Activated T-cell treated with anti-CD3 and anti-CD28 coated beads for 1 hour (primary cell): Measurements from ENCODE around the gene MFRP.

Experiments used
- DNase-seq: peaks from one replicate; pipeline ENCODE4 v3.0.0-alpha.2; 2020; ENCODE audit warnings: low read depth

MFRP gene

DNA sequence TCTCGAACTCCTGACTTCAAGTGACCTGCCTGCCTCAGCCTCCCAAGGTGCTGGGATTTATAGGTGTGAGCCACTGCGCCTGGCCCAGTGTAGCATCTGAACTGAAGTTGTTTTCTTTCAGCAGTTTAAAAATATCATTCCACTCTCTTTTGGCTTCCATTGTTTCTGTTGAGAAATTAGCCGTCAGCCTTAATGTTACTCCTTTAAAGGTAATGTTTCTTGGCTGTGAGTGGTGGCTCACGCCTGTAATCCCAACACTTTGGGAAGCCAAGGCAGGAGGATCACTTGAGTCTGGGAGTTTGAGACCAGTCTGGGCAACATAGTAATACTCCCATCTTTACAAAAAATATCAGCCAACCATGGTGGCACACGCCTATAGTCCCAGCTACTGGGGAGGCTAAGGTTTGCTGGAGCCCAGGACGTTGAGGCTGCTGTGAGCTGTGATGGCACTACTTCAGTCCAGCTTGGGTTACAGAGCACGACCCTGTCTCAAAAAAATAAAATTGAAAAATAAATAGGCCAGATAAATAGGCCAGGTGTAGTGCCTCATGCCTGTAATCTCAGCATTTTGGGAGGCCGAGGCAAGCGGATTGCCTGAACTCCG, 55.5 kb downstream of the MFRP start:
- DNase-seq, result no peak
